HepG2 (cell line): ENCODE results near the gene ADGRG1. TPM values are rescaled to one million over a fixed set of nuclear protein-coding genes. Genes with fewer than 3 reads are reported as not detected.

Source experiments
- ATF7 ChIP-seq, 2 experiments: fragments of 450-650 bp in 1 of 2; sonication (generic) in 1 of 2; formaldehyde crosslinking in 1 of 2; IDR thresholded peaks; 2 replicates each; pipeline versions ENCODE4 v1.4.0 to v1.6.1; 2016 to 2020; ENCODE audit warnings: antibody characterized with exemption in 1 of 2, mild to moderate bottlenecking in 1 of 2, missing genetic modification reagents in 1 of 2
- MAZ ChIP-seq, 2 experiments: sonication (generic) in 1 of 2; formaldehyde crosslinking in 1 of 2; IDR thresholded peaks; 2 replicates each; pipeline versions ENCODE4 v1.5.0 to v1.6.1; 2012 to 2020; ENCODE audit warnings: low read depth in 2 of 2, mild to moderate bottlenecking in 2 of 2, borderline replicate concordance in 1 of 2, improper control_type of control experiment in 1 of 2, low read length in 1 of 2, missing genetic modification reagents in 1 of 2, moderate library complexity in 1 of 2
- NFATC3 ChIP-seq: sonication (generic); formaldehyde crosslinking; IDR thresholded peaks from 2 replicates; pipeline ENCODE4 v1.5.1; 2020; ENCODE audit warnings: mild to moderate bottlenecking, missing genetic modification reagents
- SMARCE1 ChIP-seq: fragments of 450-650 bp; IDR thresholded peaks from 2 replicates; pipeline ENCODE4 v1.6.1; 2017; ENCODE audit warnings: borderline replicate concordance
- ZFYVE20 ChIP-seq: sonication (generic); formaldehyde crosslinking; IDR thresholded peaks from 2 replicates; pipeline ENCODE4 v1.8.0; 2023; ENCODE audit warnings: low read depth, mild to moderate bottlenecking, moderate library complexity, missing genetic modification reagents, borderline replicate concordance
- ZNF34 ChIP-seq: sonication (generic); formaldehyde crosslinking; IDR thresholded peaks from 2 replicates; pipeline ENCODE4 v1.4.0; 2020; ENCODE audit warnings: mild to moderate bottlenecking, missing genetic modification reagents, borderline replicate concordance
- ZNF850 ChIP-seq: sonication (generic); formaldehyde crosslinking; conservative IDR thresholded peaks from 2 replicates; pipeline ENCODE4 v1.9.0; 2021; ENCODE audit warnings: mild to moderate bottlenecking, missing genetic modification reagents
- polyA plus RNA-seq, 8 experiments: library from polyadenylated mRNA; depleted of rRNA in 3 of 8; stranded (reverse) in 7 of 8; unstranded in 1 of 8; fragments of >200 nt; fragmentation: Illumina TruSeq in 4 of 8; extraction: Trizol in 4 of 8; gene quantifications; 2 replicates each; pipeline versions ENCODE4 v1.2.1 to v1.2.3, GENCODE V29; 2011 to 2016; ENCODE audit warnings: low read depth in 4 of 8, missing spikeins in 1 of 8, mixed read lengths in 1 of 8; ENCODE audit not compliant: insufficient read depth in 1 of 8
- total RNA-seq, 5 experiments: library from RNA; depleted of rRNA; stranded (reverse); fragments of >200 nt; fragmentation: Illumina TruSeq; extraction: Trizol; gene quantifications; 2 replicates each; pipeline ENCODE4 v1.2.3, GENCODE V29; 2016; ENCODE audit warnings: low read depth in 1 of 5
- TF ChIP-seq, protein P1 (sequence below): sonication (generic); formaldehyde crosslinking; IDR thresholded peaks from 2 replicates; pipeline ENCODE4 v1.4.0; 2020; ENCODE audit warnings: missing genetic modification reagents
- TF ChIP-seq, protein P2 (sequence below): sonication (generic); formaldehyde crosslinking; IDR thresholded peaks from 2 replicates; pipeline ENCODE4 v1.4.0; 2020; ENCODE audit warnings: mild to moderate bottlenecking, missing genetic modification reagents
- TF ChIP-seq, protein P3 (sequence below): sonication (generic); formaldehyde crosslinking; conservative IDR thresholded peaks from 2 replicates; pipeline ENCODE4 v1.4.0; 2020; ENCODE audit warnings: missing genetic modification reagents
- TF ChIP-seq, protein P4 (sequence below): sonication (generic); formaldehyde crosslinking; IDR thresholded peaks from 2 replicates; pipeline ENCODE4 v1.5.1; 2020; ENCODE audit warnings: mild to moderate bottlenecking, missing genetic modification reagents
- TF ChIP-seq, protein P5 (sequence below): sonication (generic); formaldehyde crosslinking; IDR thresholded peaks from 2 replicates; pipeline ENCODE4 v1.5.0; 2020; ENCODE audit warnings: mild to moderate bottlenecking, missing genetic modification reagents, moderate library complexity
- TF ChIP-seq, protein P6 (sequence below), 2 experiments: sonication (generic) in 1 of 2; formaldehyde crosslinking in 1 of 2; IDR thresholded peaks; 2 replicates each; pipeline versions ENCODE4 v1.4.0 to v1.6.1; 2018 to 2020; ENCODE audit warnings: missing genetic modification reagents in 2 of 2, borderline replicate concordance in 1 of 2, low read depth in 1 of 2, mild to moderate bottlenecking in 1 of 2, missing biosample characterization in 1 of 2

ADGRG1 gene
- total and polyA plus RNA-seq, 2 of the 13 experiments (the other 11 are each of a cell fraction or from before 2014, with no cell fraction given) = 2.7 to 5.9 TPM

DNA sequence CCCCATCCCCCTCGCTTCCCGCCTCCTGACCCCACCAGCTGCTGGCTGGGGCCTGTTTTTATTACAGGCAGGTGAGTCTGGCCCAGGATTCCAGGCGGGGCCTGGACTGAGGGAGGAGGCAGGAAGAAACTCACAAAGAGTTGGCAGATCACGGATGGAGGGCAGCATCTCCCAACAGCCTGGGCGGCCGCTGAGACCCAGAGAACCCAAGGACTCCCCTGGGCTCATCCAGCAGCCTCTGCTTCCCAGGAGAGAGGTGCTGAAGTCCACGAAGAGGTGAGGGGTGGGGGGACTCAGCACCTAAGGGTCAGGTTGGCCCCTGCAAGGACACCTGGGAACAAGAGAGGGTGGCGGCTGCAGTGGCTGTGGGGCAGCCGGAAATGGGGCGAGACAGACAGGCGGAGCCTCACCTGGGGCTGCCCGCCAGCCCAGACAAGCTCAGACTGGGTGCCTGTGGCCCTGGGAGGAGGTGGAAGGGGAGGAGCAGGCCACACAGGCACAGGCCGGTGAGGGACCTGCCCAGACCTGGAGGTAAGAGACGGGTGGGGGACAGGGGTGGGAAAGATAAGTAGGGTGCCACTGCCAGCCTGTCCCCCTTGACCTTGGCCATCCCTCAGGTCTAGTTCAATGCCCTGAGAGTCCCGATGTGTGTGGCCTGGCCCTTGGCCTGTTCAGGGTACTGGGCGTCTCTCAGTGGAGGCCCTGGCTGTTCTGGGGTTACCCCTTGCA lies 8.7 kb upstream of the ADGRG1 start (continued):
- TF ChIP-seq, protein P1, sequence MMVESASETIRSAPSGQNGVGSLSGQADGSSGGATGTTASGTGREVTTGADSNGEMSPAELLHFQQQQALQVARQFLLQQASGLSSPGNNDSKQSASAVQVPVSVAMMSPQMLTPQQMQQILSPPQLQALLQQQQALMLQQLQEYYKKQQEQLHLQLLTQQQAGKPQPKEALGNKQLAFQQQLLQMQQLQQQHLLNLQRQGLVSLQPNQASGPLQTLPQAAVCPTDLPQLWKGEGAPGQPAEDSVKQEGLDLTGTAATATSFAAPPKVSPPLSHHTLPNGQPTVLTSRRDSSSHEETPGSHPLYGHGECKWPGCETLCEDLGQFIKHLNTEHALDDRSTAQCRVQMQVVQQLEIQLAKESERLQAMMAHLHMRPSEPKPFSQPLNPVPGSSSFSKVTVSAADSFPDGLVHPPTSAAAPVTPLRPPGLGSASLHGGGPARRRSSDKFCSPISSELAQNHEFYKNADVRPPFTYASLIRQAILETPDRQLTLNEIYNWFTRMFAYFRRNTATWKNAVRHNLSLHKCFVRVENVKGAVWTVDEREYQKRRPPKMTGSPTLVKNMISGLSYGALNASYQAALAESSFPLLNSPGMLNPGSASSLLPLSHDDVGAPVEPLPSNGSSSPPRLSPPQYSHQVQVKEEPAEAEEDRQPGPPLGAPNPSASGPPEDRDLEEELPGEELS (CRISPR knock-in tag) = no peak
- TF ChIP-seq ZNF850 (CRISPR knock-in tag) (no peak), NFATC3 (peak; percentile 87; the same call in 1 of the 2 replicates), SMARCE1 (no peak), ZNF34 (CRISPR knock-in tag) (no peak), MAZ (IDR thresholded peaks at IDR 0.05; ENCODE audit: borderline replicate concordance, low read depth, low read length) (0 out of 2 replicates have a peak, but pooled peaks have one; percentile 29), MAZ (CRISPR knock-in tag; IDR thresholded peaks at IDR 0.05; ENCODE audit: low read depth) (no peak; the same call in 1 of the 2 replicates), ZFYVE20 (no peak), ATF7 (IDR thresholded peaks at IDR 0.05) (no peak), ATF7 (CRISPR knock-in tag; IDR thresholded peaks at IDR 0.05) (no peak)
- TF ChIP-seq, protein P2, sequence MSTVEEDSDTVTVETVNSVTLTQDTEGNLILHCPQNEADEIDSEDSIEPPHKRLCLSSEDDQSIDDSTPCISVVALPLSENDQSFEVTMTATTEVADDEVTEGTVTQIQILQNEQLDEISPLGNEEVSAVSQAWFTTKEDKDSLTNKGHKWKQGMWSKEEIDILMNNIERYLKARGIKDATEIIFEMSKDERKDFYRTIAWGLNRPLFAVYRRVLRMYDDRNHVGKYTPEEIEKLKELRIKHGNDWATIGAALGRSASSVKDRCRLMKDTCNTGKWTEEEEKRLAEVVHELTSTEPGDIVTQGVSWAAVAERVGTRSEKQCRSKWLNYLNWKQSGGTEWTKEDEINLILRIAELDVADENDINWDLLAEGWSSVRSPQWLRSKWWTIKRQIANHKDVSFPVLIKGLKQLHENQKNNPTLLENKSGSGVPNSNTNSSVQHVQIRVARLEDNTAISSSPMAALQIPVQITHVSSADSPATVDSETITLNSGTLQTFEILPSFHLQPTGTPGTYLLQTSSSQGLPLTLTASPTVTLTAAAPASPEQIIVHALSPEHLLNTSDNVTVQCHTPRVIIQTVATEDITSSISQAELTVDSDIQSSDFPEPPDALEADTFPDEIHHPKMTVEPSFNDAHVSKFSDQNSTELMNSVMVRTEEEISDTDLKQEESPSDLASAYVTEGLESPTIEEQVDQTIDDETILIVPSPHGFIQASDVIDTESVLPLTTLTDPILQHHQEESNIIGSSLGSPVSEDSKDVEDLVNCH (CRISPR knock-in tag) = no peak
- TF ChIP-seq, protein P3, sequence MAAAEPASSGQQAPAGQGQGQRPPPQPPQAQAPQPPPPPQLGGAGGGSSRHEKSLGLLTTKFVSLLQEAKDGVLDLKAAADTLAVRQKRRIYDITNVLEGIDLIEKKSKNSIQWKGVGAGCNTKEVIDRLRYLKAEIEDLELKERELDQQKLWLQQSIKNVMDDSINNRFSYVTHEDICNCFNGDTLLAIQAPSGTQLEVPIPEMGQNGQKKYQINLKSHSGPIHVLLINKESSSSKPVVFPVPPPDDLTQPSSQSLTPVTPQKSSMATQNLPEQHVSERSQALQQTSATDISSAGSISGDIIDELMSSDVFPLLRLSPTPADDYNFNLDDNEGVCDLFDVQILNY (CRISPR knock-in tag) = 0 out of 2 replicates have a peak, but pooled peaks have one; percentile 21
- TF ChIP-seq, protein P4, sequence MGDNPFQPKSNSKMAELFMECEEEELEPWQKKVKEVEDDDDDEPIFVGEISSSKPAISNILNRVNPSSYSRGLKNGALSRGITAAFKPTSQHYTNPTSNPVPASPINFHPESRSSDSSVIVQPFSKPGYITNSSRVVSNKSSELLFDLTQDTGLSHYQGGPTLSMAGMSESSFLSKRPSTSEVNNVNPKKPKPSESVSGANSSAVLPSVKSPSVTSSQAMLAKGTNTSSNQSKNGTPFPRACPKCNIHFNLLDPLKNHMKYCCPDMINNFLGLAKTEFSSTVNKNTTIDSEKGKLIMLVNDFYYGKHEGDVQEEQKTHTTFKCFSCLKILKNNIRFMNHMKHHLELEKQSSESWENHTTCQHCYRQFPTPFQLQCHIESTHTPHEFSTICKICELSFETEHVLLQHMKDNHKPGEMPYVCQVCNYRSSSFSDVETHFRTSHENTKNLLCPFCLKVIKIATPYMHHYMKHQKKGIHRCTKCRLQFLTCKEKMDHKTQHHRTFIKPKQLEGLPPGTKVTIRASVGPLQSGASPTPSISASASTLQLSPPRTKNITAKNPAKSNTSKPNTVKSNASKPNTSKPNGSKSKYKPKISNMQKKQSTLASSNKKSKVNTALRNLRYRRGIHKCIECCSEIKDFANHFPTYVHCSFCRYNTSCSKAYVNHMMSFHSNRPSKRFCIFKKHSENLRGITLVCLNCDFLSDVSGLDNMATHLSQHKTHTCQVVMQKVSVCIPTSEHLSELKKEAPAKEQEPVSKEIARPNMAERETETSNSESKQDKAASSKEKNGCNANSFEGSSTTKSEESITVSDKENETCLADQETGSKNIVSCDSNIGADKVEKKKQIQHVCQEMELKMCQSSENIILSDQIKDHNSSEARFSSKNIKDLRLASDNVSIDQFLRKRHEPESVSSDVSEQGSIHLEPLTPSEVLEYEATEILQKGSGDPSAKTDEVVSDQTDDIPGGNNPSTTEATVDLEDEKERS (CRISPR knock-in tag) = no peak
- TF ChIP-seq, protein P5, sequence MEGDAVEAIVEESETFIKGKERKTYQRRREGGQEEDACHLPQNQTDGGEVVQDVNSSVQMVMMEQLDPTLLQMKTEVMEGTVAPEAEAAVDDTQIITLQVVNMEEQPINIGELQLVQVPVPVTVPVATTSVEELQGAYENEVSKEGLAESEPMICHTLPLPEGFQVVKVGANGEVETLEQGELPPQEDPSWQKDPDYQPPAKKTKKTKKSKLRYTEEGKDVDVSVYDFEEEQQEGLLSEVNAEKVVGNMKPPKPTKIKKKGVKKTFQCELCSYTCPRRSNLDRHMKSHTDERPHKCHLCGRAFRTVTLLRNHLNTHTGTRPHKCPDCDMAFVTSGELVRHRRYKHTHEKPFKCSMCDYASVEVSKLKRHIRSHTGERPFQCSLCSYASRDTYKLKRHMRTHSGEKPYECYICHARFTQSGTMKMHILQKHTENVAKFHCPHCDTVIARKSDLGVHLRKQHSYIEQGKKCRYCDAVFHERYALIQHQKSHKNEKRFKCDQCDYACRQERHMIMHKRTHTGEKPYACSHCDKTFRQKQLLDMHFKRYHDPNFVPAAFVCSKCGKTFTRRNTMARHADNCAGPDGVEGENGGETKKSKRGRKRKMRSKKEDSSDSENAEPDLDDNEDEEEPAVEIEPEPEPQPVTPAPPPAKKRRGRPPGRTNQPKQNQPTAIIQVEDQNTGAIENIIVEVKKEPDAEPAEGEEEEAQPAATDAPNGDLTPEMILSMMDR (CRISPR knock-in tag) = no peak
- TF ChIP-seq, protein P6, sequence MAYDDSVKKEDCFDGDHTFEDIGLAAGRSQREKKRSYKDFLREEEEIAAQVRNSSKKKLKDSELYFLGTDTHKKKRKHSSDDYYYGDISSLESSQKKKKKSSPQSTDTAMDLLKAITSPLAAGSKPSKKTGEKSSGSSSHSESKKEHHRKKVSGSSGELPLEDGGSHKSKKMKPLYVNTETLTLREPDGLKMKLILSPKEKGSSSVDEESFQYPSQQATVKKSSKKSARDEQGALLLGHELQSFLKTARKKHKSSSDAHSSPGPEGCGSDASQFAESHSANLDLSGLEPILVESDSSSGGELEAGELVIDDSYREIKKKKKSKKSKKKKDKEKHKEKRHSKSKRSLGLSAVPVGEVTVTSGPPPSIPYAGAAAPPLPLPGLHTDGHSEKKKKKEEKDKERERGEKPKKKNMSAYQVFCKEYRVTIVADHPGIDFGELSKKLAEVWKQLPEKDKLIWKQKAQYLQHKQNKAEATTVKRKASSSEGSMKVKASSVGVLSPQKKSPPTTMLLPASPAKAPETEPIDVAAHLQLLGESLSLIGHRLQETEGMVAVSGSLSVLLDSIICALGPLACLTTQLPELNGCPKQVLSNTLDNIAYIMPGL (CRISPR knock-in tag; IDR thresholded peaks at IDR 0.05; ENCODE audit: borderline replicate concordance in 1 of 2, low read depth in 1 of 2) = 0 out of 4 replicates have a peak, but pooled peaks of 1 of the 2 experiments have one; percentile 14
